ENCODE measurements around the gene TNPO3. TPM values are rescaled to one million over a fixed set of nuclear protein-coding genes. Genes with fewer than 3 reads are reported as not detected.
"Not testable (repeated sequence)": the region's sequence is repeated elsewhere in the genome, so short reads cannot be mapped to it uniquely, and the experiment has no call there.

The TNPO3 gene
- polyA plus RNA-seq, 12 donors, result 28.7 to 34.6 (median 31.2) TPM; not detected in 1

GRCh38 chr7:129021656-129022055 lies 33.3 kb downstream of the TNPO3 start:
- DNase-seq, result no peak

GRCh38 chr7:129017933-129018538 lies 36.9 kb downstream of the TNPO3 start:
- no peak for DNase-seq

GRCh38 chr7:129017264-129017663 lies 37.6 kb downstream of the TNPO3 start:
- DNase-seq, result no peak

- DNase-seq, result no peak
These were observed 40.3 kb downstream of the TNPO3 start for GRCh38 chr7:129014501-129015101.

- DNase-seq, result no peak
These were observed 41.7 kb downstream of the TNPO3 start for GRCh38 chr7:129013048-129013724.

- no peak for DNase-seq
These were observed 42.3 kb downstream of the TNPO3 start for GRCh38 chr7:129012641-129013040.

GRCh38 chr7:129010075-129010474 lies 44.8 kb downstream of the TNPO3 start:
- DNase-seq, result no peak

GRCh38 chr7:129009437-129009836 lies 45.5 kb downstream of the TNPO3 start:
- DNase-seq, result no peak

- DNase-seq, result no peak
These were observed 46.1 kb downstream of the TNPO3 start for GRCh38 chr7:129008645-129009414.

- no peak for DNase-seq
These were observed 47.3 kb downstream of the TNPO3 start for GRCh38 chr7:129007572-129007971.

GRCh38 chr7:129006636-129007414 lies 48.1 kb downstream of the TNPO3 start:
- DNase-seq, result no peak

GRCh38 chr7:129005186-129005585 lies 49.7 kb downstream of the TNPO3 start:
- DNase-seq, result no peak

GRCh38 chr7:128997181-128997580 lies 57.7 kb downstream of the TNPO3 start:
- no peak for DNase-seq

GRCh38 chr7:128994560-128994959 lies 60.4 kb downstream of the TNPO3 start:
- DNase-seq, result not testable (repeated sequence)

- DNase-seq, result no peak
These were observed 61.5 kb downstream of the TNPO3 start for GRCh38 chr7:128993419-128993818.

- no peak for DNase-seq
These were observed 65.0 kb downstream of the TNPO3 start for GRCh38 chr7:128989961-128990360.

- no peak for DNase-seq
These were observed 66.5 kb downstream of the TNPO3 start for GRCh38 chr7:128988372-128988771.

GRCh38 chr7:128986609-128987008 lies 68.3 kb downstream of the TNPO3 start:
- DNase-seq, result no peak

GRCh38 chr7:128985660-128986059 lies 69.3 kb downstream of the TNPO3 start:
- DNase-seq, result no peak

- no peak for DNase-seq
These were observed 72.8 kb downstream of the TNPO3 start for GRCh38 chr7:128982105-128982504.

- DNase-seq, result no peak
These were observed 80.5 kb downstream of the TNPO3 start for GRCh38 chr7:128974241-128974934.
